Right lobe of liver (tissue), 4 donors: Measurements from ENCODE around the gene PLXNA4.

Experiments
- CTCF ChIP-seq, 4 donors: fragments of 200-600 bp in 3 of 4; fragments of 450-650 bp in 1 of 4; IDR thresholded peaks; one replicate each; pipeline versions ENCODE4 v1.5.1 to v1.8.0; 2016 to 2022; ENCODE audit warnings: antibody characterized with exemption in 4 of 4, mild to moderate bottlenecking in 2 of 4
- POLR2A ChIP-seq: fragments of 450-650 bp; IDR thresholded peaks from one replicate; pipeline ENCODE4 v1.6.1; 2017; ENCODE audit warnings: antibody characterized with exemption, mild to moderate bottlenecking
- donor health status: DM: no; HTN: no; CAD: no.
- donor health status: DM: no; HTN: no; CAD: no.
- donor health status: DM: no; HTN: yes; CAD: no.

GRCh38 chr7:132364226-132364625 lies 212.0 kb downstream of the PLXNA4 start:
- TF ChIP-seq CTCF (IDR thresholded peaks at IDR 0.05) (no peak), POLR2A (no peak)
